ENCODE measurements around the gene SIRT7. TPM values are rescaled to one million over a fixed set of nuclear protein-coding genes. Genes with fewer than 3 reads are reported as not detected.

The SIRT7 gene
- total and polyA plus RNA-seq, 4 donors = 14.7 to 43.4 (median 32.9) TPM

DNA sequence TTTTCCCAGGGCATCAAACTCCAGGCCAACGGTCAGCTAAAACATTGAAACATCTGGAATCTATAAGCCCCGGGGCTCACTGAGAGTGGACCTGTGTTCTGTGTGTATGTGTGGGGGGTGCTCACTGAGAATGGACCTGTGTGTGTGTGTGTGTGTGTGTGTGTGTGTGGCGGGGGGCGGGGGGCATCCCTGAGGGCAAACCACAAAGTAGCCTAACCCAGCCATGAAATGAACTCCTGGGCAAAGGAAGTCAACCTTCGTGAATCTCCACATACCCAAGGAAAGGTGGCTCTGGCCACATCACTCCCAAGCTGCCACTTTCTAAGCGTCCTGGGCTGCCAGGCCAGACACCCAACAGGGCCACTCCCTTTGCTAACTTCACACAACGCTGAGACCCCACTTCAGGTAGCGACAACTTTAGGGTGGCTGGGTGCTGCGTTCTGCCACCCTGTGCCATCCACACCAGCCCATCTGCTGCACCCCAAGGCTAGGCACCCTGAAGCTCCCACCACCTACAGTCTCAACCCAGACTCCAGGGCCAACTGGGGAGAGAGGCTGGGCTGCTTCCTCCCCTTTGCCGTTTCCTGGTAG lies 8.0 kb upstream of the SIRT7 start:
- 48 to 51% methylated on average over 10 of the region's 10 CpGs for WGBS, 2 donors
- DNase-seq (no peak), ATAC-seq (ENCODE audit: insufficient read depth, low FRiP score) (no peak)
- Histone ChIP-seq H3K4me1 (ENCODE audit: control insufficient read depth in 5 of 5, insufficient read depth in 5 of 5, low read length in 5 of 5) (peaks cover 5 to 43% (median 12%) of the 10 kb centered on the region in 5 donors), H3K4me3 (peak overlapping the region; percentile 83), H3K27me3 (ENCODE audit: control insufficient read depth in 3 of 3, insufficient read depth in 3 of 3, low read length in 2 of 3) (no peaks in the 10 kb centered on the region), H3K36me3 (ENCODE audit: control insufficient read depth in 4 of 4, insufficient read depth in 4 of 4, low read length in 4 of 4) (peaks cover 0 to 14% (median 6%) of the 10 kb centered on the region in 4 donors), H3K27ac (ENCODE audit: low read depth in 1 of 2, low read length in 1 of 2) (peak overlapping the region; percentile 89 to 90), H3K9me3 (ENCODE audit: control insufficient read depth in 4 of 4, insufficient read depth in 3 of 4, low read length in 3 of 4) (no peaks in the 10 kb centered on the region), H3K9ac (ENCODE audit: insufficient read depth in 1 of 2, low read length in 2 of 2) (peak overlapping the region in 1 of 2 donors; percentile 32)
- TF ChIP-seq, protein P1, sequence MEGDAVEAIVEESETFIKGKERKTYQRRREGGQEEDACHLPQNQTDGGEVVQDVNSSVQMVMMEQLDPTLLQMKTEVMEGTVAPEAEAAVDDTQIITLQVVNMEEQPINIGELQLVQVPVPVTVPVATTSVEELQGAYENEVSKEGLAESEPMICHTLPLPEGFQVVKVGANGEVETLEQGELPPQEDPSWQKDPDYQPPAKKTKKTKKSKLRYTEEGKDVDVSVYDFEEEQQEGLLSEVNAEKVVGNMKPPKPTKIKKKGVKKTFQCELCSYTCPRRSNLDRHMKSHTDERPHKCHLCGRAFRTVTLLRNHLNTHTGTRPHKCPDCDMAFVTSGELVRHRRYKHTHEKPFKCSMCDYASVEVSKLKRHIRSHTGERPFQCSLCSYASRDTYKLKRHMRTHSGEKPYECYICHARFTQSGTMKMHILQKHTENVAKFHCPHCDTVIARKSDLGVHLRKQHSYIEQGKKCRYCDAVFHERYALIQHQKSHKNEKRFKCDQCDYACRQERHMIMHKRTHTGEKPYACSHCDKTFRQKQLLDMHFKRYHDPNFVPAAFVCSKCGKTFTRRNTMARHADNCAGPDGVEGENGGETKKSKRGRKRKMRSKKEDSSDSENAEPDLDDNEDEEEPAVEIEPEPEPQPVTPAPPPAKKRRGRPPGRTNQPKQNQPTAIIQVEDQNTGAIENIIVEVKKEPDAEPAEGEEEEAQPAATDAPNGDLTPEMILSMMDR (IDR thresholded peaks at IDR 0.05; ENCODE audit: control extremely low read depth, extremely low read depth) = no peak

- H3K4me1 ChIP-seq (ENCODE audit: control insufficient read depth in 5 of 5, insufficient read depth in 5 of 5, low read length in 5 of 5) = peaks cover 0 to 36% (median 12%) of the 10 kb centered on the region in 5 donors
- 56 to 69% methylated on average over 21 of the region's 21 CpGs for WGBS, 2 donors
- no peak overlapping the region for H3K9ac ChIP-seq (ENCODE audit: insufficient read depth in 1 of 2, low read length in 2 of 2)
Measured at GRCh38 chr17:81924557-81925532, 6.9 kb upstream of the SIRT7 start.

DNA sequence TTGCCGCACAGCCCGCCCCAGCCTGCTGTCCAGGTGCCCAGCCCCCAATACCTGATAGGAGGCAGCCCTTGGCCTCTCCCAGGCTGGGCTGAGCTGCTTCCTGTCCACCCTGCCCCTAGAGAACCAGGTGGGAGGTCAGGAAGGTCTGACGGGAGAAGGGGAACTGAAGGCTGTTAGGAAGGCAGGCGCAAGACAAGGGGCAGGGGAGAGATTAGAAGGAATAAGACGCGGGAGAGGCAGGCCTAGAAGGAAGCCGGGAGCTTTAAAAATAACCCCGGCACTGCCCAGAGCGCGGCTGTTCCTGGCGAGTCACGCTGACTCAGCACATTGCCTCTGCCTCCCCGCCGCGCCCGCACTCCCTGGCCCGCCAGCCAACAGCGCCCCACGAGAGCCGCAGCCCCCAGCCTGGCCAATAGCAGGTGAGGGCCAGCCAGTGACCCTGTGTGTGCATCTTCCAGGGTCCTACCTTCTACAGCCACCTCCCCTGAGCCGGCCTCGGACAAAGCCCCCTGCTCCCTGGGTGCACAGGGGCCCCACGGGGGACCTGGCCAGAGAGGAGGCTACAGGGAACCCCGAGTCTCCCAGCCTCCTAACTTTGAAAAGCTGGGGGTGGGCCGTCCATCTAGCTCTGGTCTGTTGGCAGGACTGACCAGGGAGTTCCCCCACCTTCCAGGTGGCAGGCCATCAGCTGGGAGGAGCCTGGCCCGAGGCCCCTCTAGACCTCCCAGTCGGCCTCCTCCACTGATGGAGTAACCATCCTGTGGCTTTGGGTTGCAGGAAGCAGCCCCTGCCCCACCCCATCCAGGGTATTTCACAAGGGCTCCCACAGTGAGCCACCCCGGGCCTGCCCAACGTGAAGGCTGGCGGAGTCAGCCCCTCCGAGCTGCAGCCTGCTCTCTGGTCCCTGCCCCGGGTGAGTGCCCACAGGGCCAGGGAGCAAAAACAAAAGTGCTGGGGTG lies 5.6 kb upstream of the SIRT7 start:
- no peaks in the 10 kb centered on the region for H3K9me3 ChIP-seq (ENCODE audit: control insufficient read depth in 4 of 4, insufficient read depth in 3 of 4, low read length in 3 of 4)
- peak overlapping the region in 1 of 2 donors; percentile 37 for H3K27ac ChIP-seq (ENCODE audit: low read depth in 1 of 2, low read length in 1 of 2)
- H3K36me3 ChIP-seq (ENCODE audit: control insufficient read depth in 4 of 4, insufficient read depth in 4 of 4, low read length in 4 of 4) = peaks cover 0 to 28% (median 7%) of the 10 kb centered on the region in 4 donors
- H3K27me3 ChIP-seq (ENCODE audit: control insufficient read depth in 3 of 3, insufficient read depth in 3 of 3, low read length in 2 of 3) = no peaks in the 10 kb centered on the region
- H3K4me1 ChIP-seq (ENCODE audit: control insufficient read depth in 5 of 5, insufficient read depth in 5 of 5, low read length in 5 of 5) = peaks cover 0 to 35% (median 12%) of the 10 kb centered on the region in 5 donors
- WGBS, 2 donors = 13 to 34% methylated on average over 25 to 32 of the region's 32 CpGs
- H3K4me3 ChIP-seq = no peak overlapping the region
- ATAC-seq (ENCODE audit: insufficient read depth, low FRiP score) (peak; percentile 36), DNase-seq (peak; percentile 61 to 73 (median 63))
- no peak overlapping the region for H3K9ac ChIP-seq (ENCODE audit: insufficient read depth in 1 of 2, low read length in 2 of 2)
- TF ChIP-seq, protein P1 (IDR thresholded peaks at IDR 0.05; ENCODE audit: control extremely low read depth, extremely low read depth) = no peak

More at GRCh38 chr17:81924557-81925532, 6.9 kb upstream of the SIRT7 start:
- Histone ChIP-seq H3K9me3 (ENCODE audit: control insufficient read depth in 4 of 4, insufficient read depth in 3 of 4, low read length in 3 of 4) (no peaks in the 10 kb centered on the region), H3K36me3 (ENCODE audit: control insufficient read depth in 4 of 4, insufficient read depth in 4 of 4, low read length in 4 of 4) (peaks cover 0 to 21% (median 7%) of the 10 kb centered on the region in 4 donors), H3K27ac (ENCODE audit: low read depth in 1 of 2, low read length in 1 of 2) (peak overlapping the region in 1 of 2 donors; percentile 12), H3K27me3 (ENCODE audit: control insufficient read depth in 3 of 3, insufficient read depth in 3 of 3, low read length in 2 of 3) (no peaks in the 10 kb centered on the region), H3K4me3 (no peak overlapping the region)
- ATAC-seq (ENCODE audit: insufficient read depth, low FRiP score) (no peak), DNase-seq (peak in 1 of 3 donors; percentile 12)
- TF ChIP-seq, protein P1 (IDR thresholded peaks at IDR 0.05; ENCODE audit: control extremely low read depth, extremely low read depth) = no peak

Measured in lung (tissue), 12 donors.